K562 (cell line): ENCODE results near the gene TEDC1. TPM values are rescaled to one million over a fixed set of nuclear protein-coding genes. Genes with fewer than 3 reads are reported as not detected.

Source experiments
- CCNT2 ChIP-seq: IDR thresholded peaks from 2 replicates; pipeline ENCODE4 v1.6.1; 2011; ENCODE audit warnings: borderline replicate concordance, low read depth, mild to moderate bottlenecking, moderate library complexity, mixed read lengths, low read length; ENCODE audit not compliant: insufficient read length; ENCODE audit errors: extremely low read depth
- CREB1 ChIP-seq, 2 experiments: sonication (generic) in 1 of 2; formaldehyde crosslinking in 1 of 2; IDR thresholded peaks; 2 replicates each; pipeline versions ENCODE4 v1.6.1 to v1.8.0; 2012 to 2022; ENCODE audit warnings: inconsistent platforms in 1 of 2, mild to moderate bottlenecking in 1 of 2, missing genetic modification reagents in 1 of 2, moderate library complexity in 1 of 2
- E2F4 ChIP-seq: sonication (generic); formaldehyde crosslinking; IDR thresholded peaks from 2 replicates; pipeline ENCODE4 v1.8.0; 2022; ENCODE audit warnings: mild to moderate bottlenecking, low read depth, missing genetic modification reagents
- GABPB1 ChIP-seq: sonication (generic); formaldehyde crosslinking; IDR thresholded peaks from 2 replicates; pipeline ENCODE4 v1.8.0; 2022; ENCODE audit warnings: mild to moderate bottlenecking, missing genetic modification reagents
- GTF2A2 ChIP-seq: IDR thresholded peaks from 2 replicates; pipeline ENCODE4 v1.6.1; 2016; ENCODE audit warnings: mild to moderate bottlenecking, missing genetic modification characterization, missing compliant biosample characterization
- MGA ChIP-seq: fragments of 450-650 bp; IDR thresholded peaks from 2 replicates; pipeline ENCODE4 v1.6.1; 2016; ENCODE audit warnings: mild to moderate bottlenecking, moderate library complexity
- SETDB1 ChIP-seq: IDR thresholded peaks from one replicate; pipeline ENCODE4 v1.6.1; 2012; ENCODE audit warnings: low read length, control low read depth, inconsistent platforms
- ZNF398 ChIP-seq: fragments of 250-450 bp; sonication (Bioruptor Pico); IDR thresholded peaks from 2 replicates; pipeline ENCODE4 v1.8.0; 2021; ENCODE audit warnings: moderate library complexity, mild to moderate bottlenecking, inconsistent platforms
- ZNF507 ChIP-seq: conservative IDR thresholded peaks from 2 replicates; pipeline ENCODE4 v1.6.1; 2017; ENCODE audit warnings: missing genetic modification characterization, missing compliant biosample characterization
- ZNF511 ChIP-seq: sonication (generic); formaldehyde crosslinking; IDR thresholded peaks from 2 replicates; pipeline ENCODE4 v1.8.0; 2022; ENCODE audit warnings: mild to moderate bottlenecking, missing genetic modification reagents
- ZSCAN29 ChIP-seq: fragments of 450-650 bp; IDR thresholded peaks from 2 replicates; pipeline ENCODE4 v1.6.1; 2017
- polyA plus RNA-seq, 8 experiments: library from polyadenylated mRNA; depleted of rRNA in 4 of 8; stranded (reverse) in 5 of 8; unstranded in 3 of 8; fragments of >200 nt; fragmentation: Nextera tagmentation in 2 of 8; fragmentation: Illumina TruSeq in 1 of 8; extraction: Ambion mirVana in 2 of 8; extraction: Trizol in 1 of 8; gene quantifications; 2 replicates each; pipeline versions ENCODE4 v1.2.1 to v1.2.3, GENCODE V29; 2011 to 2014; ENCODE audit warnings: inconsistent platforms in 1 of 8, missing spikeins in 1 of 8
- total RNA-seq, 7 experiments: library from RNA; depleted of rRNA in 6 of 7; stranded (reverse); fragments of >200 nt in 6 of 7; fragmentation: Illumina TruSeq in 2 of 7; extraction: Trizol in 2 of 7; gene quantifications; 2 replicates each; pipeline versions ENCODE4 v1.2.1 to v1.2.3, GENCODE V29; 2011 to 2021; ENCODE audit warnings: low replicate concordance in 1 of 7

TEDC1 gene
- total and polyA plus RNA-seq, 9 of the 15 experiments (the other 6 are each of a cell fraction or from before 2014, with no cell fraction given), result 0.21 to 28.3 (median 5.9) TPM

GRCh38 chr14:105527826-105528585 lies 37.0 kb downstream of the TEDC1 start (continued):
- no peak for TF ChIP-seq ZNF511 (CRISPR knock-in tag)
- no peak for TF ChIP-seq CREB1 (IDR thresholded peaks at IDR 0.05)
- TF ChIP-seq CREB1 (CRISPR knock-in tag; IDR thresholded peaks at IDR 0.05), result 0 out of 2 replicates have a peak, but pooled peaks have one; percentile 24
- TF ChIP-seq GTF2A2 (tag), result no peak
- no peak for TF ChIP-seq ZNF507 (tag)
- TF ChIP-seq CCNT2, result peak; percentile 19
- TF ChIP-seq MGA, result peak; percentile 55; the same call in 1 of the 2 replicates
- TF ChIP-seq SETDB1, result no peak
- no peak for TF ChIP-seq ZNF398 (CRISPR knock-in tag)
- peak; percentile 66; the same call in 1 of the 2 replicates for TF ChIP-seq GABPB1 (CRISPR knock-in tag)
- TF ChIP-seq ZSCAN29, result no peak
- peak; percentile 47; the same call in 1 of the 2 replicates for TF ChIP-seq E2F4 (CRISPR knock-in tag)
